ENCODE measurements around the gene BNIP1.

Gene BNIP1

DNA sequence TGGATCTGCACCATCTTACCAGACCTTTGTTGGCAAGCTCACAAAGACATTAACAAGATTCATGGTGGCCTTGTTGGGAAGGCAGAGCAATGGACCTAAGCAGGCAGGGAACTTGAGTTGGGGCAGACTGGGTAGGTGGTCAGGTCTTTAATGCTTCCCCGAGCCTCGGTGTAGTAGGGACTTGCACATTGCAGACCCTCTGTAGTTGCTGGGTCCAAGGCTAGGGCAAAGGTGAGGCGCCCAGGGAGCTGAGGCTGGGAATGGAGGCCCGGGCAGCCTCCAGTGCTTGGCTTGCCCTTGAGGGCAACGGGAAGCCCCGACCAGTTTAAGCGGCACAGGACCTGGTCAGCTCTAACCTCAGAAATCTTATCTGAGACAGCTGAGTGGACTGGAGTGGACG, 66.5 kb downstream of the BNIP1 start:
- no peak overlapping the region for H3K4me3 ChIP-seq (ENCODE audit: low read length)
- no peaks in the 10 kb centered on the region for H3K79me2 ChIP-seq (ENCODE audit: low read length)
- H3K27ac ChIP-seq (ENCODE audit: low read length): no peak overlapping the region
- H3K4me2 ChIP-seq (ENCODE audit: low read length): no peak overlapping the region
- TF ChIP-seq, protein P1, sequence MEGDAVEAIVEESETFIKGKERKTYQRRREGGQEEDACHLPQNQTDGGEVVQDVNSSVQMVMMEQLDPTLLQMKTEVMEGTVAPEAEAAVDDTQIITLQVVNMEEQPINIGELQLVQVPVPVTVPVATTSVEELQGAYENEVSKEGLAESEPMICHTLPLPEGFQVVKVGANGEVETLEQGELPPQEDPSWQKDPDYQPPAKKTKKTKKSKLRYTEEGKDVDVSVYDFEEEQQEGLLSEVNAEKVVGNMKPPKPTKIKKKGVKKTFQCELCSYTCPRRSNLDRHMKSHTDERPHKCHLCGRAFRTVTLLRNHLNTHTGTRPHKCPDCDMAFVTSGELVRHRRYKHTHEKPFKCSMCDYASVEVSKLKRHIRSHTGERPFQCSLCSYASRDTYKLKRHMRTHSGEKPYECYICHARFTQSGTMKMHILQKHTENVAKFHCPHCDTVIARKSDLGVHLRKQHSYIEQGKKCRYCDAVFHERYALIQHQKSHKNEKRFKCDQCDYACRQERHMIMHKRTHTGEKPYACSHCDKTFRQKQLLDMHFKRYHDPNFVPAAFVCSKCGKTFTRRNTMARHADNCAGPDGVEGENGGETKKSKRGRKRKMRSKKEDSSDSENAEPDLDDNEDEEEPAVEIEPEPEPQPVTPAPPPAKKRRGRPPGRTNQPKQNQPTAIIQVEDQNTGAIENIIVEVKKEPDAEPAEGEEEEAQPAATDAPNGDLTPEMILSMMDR (IDR thresholded peaks at IDR 0.05; ENCODE audit: low read depth, low read length): no peak
- TF ChIP-seq EZH2phosphoT487 (IDR thresholded peaks at IDR 0.05; ENCODE audit: low read depth): no peak
- H3K9me3 ChIP-seq (ENCODE audit: insufficient read depth, low read length): no peaks in the 10 kb centered on the region
- no peaks in the 10 kb centered on the region for H4K20me1 ChIP-seq (ENCODE audit: insufficient read depth, low read length)
- H3K36me3 ChIP-seq (replicated peaks; ENCODE audit: low read depth, low read length): no peaks in the 10 kb centered on the region
- H3K9ac ChIP-seq (ENCODE audit: low read length): no peak overlapping the region
- no peaks in the 10 kb centered on the region; the same call in 1 of the 2 replicates for H3K27me3 ChIP-seq (ENCODE audit: low read depth, low read length)
- no peak overlapping the region for H2AFZ ChIP-seq (ENCODE audit: low read depth, low read length)
- no peaks in the 10 kb centered on the region for H3K4me1 ChIP-seq (ENCODE audit: low read length)

DNA sequence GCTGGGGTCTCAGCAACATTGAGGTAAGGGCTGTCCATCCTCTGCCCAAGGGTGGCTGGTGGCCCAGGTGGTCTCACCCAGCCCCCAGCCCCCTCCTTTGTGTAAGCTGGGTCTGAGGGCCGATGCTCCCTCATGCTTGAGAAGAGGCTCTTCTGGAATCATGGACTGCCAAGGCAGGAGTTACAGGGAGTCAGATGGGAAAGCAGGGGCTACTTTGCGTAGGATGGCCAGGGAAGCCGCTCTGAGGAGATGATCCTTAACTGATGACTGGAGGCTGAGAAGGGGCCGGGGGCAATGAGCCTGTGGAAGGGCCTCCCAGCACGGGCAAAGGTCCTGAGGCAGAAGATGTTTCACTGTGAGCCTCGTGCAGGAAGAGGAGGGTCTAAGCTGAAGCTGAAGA, 67.0 kb downstream of the BNIP1 start:
- TF ChIP-seq, protein P1 (IDR thresholded peaks at IDR 0.05; ENCODE audit: low read depth, low read length): no peak
- no peak for TF ChIP-seq EZH2phosphoT487 (IDR thresholded peaks at IDR 0.05; ENCODE audit: low read depth)
- Histone ChIP-seq H3K36me3 (replicated peaks; ENCODE audit: low read depth, low read length) (no peaks in the 10 kb centered on the region), H4K20me1 (ENCODE audit: insufficient read depth, low read length) (no peaks in the 10 kb centered on the region), H3K27ac (ENCODE audit: low read length) (no peak overlapping the region), H3K79me2 (ENCODE audit: low read length) (no peaks in the 10 kb centered on the region), H3K27me3 (ENCODE audit: low read depth, low read length) (no peaks in the 10 kb centered on the region), H3K4me1 (ENCODE audit: low read length) (no peaks in the 10 kb centered on the region), H3K4me3 (ENCODE audit: low read length) (no peak overlapping the region), H2AFZ (ENCODE audit: low read depth, low read length) (no peak overlapping the region), H3K4me2 (ENCODE audit: low read length) (no peak overlapping the region), H3K9ac (ENCODE audit: low read length) (no peak overlapping the region), H3K9me3 (ENCODE audit: insufficient read depth, low read length) (no peaks in the 10 kb centered on the region)

DNA sequence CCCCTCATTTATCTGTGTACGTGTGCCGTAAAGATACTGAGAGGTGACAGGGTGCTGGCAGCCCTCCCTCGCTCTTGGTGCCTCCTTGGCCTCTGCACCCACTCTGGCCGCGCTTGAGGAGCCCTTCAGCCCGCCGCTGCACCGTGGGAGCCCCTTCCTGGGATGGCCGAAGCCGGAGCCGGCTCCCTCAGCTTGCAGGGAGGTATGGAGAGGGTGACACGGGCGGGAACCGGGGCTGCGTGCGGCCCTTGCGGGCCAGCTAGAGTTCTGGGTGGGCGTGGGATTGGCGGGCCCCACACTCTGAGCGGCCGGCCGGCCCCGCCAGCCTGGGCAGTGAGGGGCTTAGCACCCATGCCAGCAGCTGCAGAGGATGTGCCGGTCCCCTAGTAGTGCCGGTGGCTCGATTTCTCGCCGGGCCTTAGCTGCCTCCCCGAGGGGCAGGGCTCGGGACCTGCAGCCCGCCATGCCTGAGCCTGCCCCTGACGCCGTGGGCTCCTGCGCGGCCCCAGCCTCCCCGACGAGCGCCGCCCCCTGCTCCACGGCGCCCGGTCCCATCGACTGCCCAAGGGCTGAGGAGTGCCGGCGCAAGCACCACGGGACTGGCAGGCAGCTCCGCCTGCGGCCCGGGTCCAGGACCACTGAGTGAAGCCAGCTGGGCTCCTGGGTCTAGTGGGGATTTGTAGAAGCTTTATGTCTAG, 69.1 kb downstream of the BNIP1 start:
- Histone ChIP-seq H3K4me3 (ENCODE audit: low read length) (no peak overlapping the region), H3K9ac (ENCODE audit: low read length) (no peak overlapping the region), H3K27ac (ENCODE audit: low read length) (no peak overlapping the region), H3K27me3 (ENCODE audit: low read depth, low read length) (peaks cover 5% of the 10 kb centered on the region; the same call in 1 of the 2 replicates), H3K4me1 (ENCODE audit: low read length) (no peaks in the 10 kb centered on the region), H2AFZ (ENCODE audit: low read depth, low read length) (no peak overlapping the region), H3K36me3 (replicated peaks; ENCODE audit: low read depth, low read length) (no peaks in the 10 kb centered on the region), H4K20me1 (ENCODE audit: insufficient read depth, low read length) (no peaks in the 10 kb centered on the region), H3K4me2 (ENCODE audit: low read length) (no peak overlapping the region), H3K79me2 (ENCODE audit: low read length) (no peaks in the 10 kb centered on the region), H3K9me3 (ENCODE audit: insufficient read depth, low read length) (no peaks in the 10 kb centered on the region)
- no peak for TF ChIP-seq EZH2phosphoT487 (IDR thresholded peaks at IDR 0.05; ENCODE audit: low read depth)
- TF ChIP-seq, protein P1 (IDR thresholded peaks at IDR 0.05; ENCODE audit: low read depth, low read length): no peak

Measured in OCI-LY3 (cell line).